H1 (cell line): ENCODE results near the gene FBXW10B. TPM values are rescaled to one million over a fixed set of nuclear protein-coding genes. Genes with fewer than 3 reads are reported as not detected.
"Not testable (repeated sequence)": the region's sequence is repeated elsewhere in the genome, so short reads cannot be mapped to it uniquely, and the experiment has no call there.

Source experiments
- CTCF ChIA-PET: fragments of 300-600 bp; sonication (Branson Sonifier 250); formaldehyde crosslinking; loops from one replicate; lab custom pipeline; 2021; ENCODE audit not compliant: partially characterized antibody; lab: Charles Lee
- POLR2A ChIA-PET: fragments of 300-600 bp; sonication (Branson Sonifier 250); formaldehyde crosslinking; loops from one replicate; lab custom pipeline; 2021; ENCODE audit warnings: inconsistent platforms; ENCODE audit not compliant: partially characterized antibody; lab: Charles Lee
- DNase-seq, 2 experiments: peaks; one replicate each; pipeline versions ENCODE4 v3.0.0 to v3.0.0-alpha.2; 2010 to 2022; ENCODE audit warnings: low spot score in 2 of 2, low read depth in 1 of 2, mixed read lengths in 1 of 2
- FAIRE-seq: peaks from 2 replicates; lab custom pipeline; 2011; peaks lifted over from hg19 to GRCh38; lab: Jason Lieb, UNC
- H2AFZ ChIP-seq: 2 replicates; pipeline ENCODE4 v1.8.1; 2012; ENCODE audit warnings: low read length, inconsistent platforms
- H2AK5ac ChIP-seq: 2 replicates; pipeline ENCODE4 v1.6.1; 2013; ENCODE audit warnings: low read depth, low read length
- H2BK120ac ChIP-seq: replicated peaks from 2 replicates; pipeline ENCODE3; 2013; ENCODE audit warnings: low read depth, low read length, inconsistent platforms
- H2BK12ac ChIP-seq: 2 replicates; pipeline ENCODE4 v1.6.1; 2013; ENCODE audit warnings: low read depth, low read length
- H2BK15ac ChIP-seq: 2 replicates; pipeline ENCODE4 v1.6.1; 2013; ENCODE audit warnings: low read length
- H2BK20ac ChIP-seq: 2 replicates; pipeline ENCODE4 v1.6.1; 2013; ENCODE audit warnings: low read length
- H2BK5ac ChIP-seq: 2 replicates; pipeline ENCODE4 v1.6.1; 2013; ENCODE audit warnings: low read depth, low read length
- H3K14ac ChIP-seq: 2 replicates; pipeline ENCODE4 v1.6.1; 2013; ENCODE audit warnings: inconsistent platforms; ENCODE audit not compliant: insufficient read length
- H3K18ac ChIP-seq: 2 replicates; pipeline ENCODE4 v1.6.1; 2013; ENCODE audit warnings: low read length; ENCODE audit errors: extremely low read depth
- H3K23ac ChIP-seq: 2 replicates; pipeline ENCODE4 v1.6.1; 2013; ENCODE audit warnings: inconsistent platforms; ENCODE audit not compliant: insufficient read length
- H3K23me2 ChIP-seq: 2 replicates; pipeline ENCODE4 v1.6.1; 2013; ENCODE audit warnings: low read depth, low read length
- H3K27ac ChIP-seq: 2 replicates; pipeline ENCODE4 v1.6.1; 2011; ENCODE audit warnings: low read depth, low read length, inconsistent platforms
- H3K27me3 ChIP-seq, 4 experiments: replicated peaks in 1 of 4; 1 replicate in 1 of 4; 2 replicates in 3 of 4; pipeline versions ENCODE4 v1.6.1 to v1.8.1; 2011 to 2013; ENCODE audit warnings: low read length in 3 of 4, mild to moderate bottlenecking in 3 of 4, inconsistent platforms in 2 of 4, mixed read lengths in 2 of 4, moderate library complexity in 1 of 4; ENCODE audit not compliant: control insufficient read depth in 3 of 4, insufficient read depth in 3 of 4; ENCODE audit errors: extremely low read depth in 1 of 4
- H3K36me3 ChIP-seq, 4 experiments: 2 replicates each; pipeline versions ENCODE4 v1.6.1 to v1.8.1; 2011 to 2013; ENCODE audit warnings: mild to moderate bottlenecking in 4 of 4, low read length in 3 of 4, moderate library complexity in 2 of 4, control low read depth in 1 of 4, inconsistent platforms in 1 of 4; ENCODE audit not compliant: insufficient read depth in 4 of 4, control insufficient read depth in 2 of 4
- H3K4ac ChIP-seq: replicated peaks from 2 replicates; pipeline ENCODE3; 2013; ENCODE audit warnings: low read length, low read depth, mixed read lengths, inconsistent platforms; ENCODE audit not compliant: insufficient read length
- H3K4me1 ChIP-seq, 4 experiments: replicated peaks in 1 of 4; 1 replicate in 1 of 4; 2 replicates in 3 of 4; pipeline versions ENCODE4 v1.6.1 to v1.8.1; 2011 to 2013; ENCODE audit warnings: low read length in 3 of 4, inconsistent platforms in 2 of 4, mixed read lengths in 1 of 4; ENCODE audit not compliant: insufficient read depth in 4 of 4, control insufficient read depth in 3 of 4
- H3K4me2 ChIP-seq, 2 experiments: 2 replicates each; pipeline versions ENCODE4 v1.6.1 to v1.8.1; 2011 to 2013; ENCODE audit warnings: low read depth in 2 of 2, low read length in 2 of 2, control low read depth in 1 of 2, inconsistent platforms in 1 of 2, mild to moderate bottlenecking in 1 of 2; ENCODE audit not compliant: insufficient read depth in 1 of 2
- H3K4me3 ChIP-seq, 4 experiments: fragments of 200-600, 300-600 bp in 1 of 4; sonication (generic), shearing (Covaris generic), sonication (Bioruptor Twin) in 1 of 4; 2 replicates each; pipeline versions ENCODE4 v1.5.1 to v1.8.1; 2011 to 2016; ENCODE audit warnings: low read length in 4 of 4, low read depth in 3 of 4, control low read depth in 2 of 4, inconsistent platforms in 2 of 4, mild to moderate bottlenecking in 2 of 4, mixed read lengths in 1 of 4, moderate library complexity in 1 of 4; ENCODE audit not compliant: insufficient read depth in 2 of 4; ENCODE audit errors: extremely low read depth in 1 of 4
- H3K56ac ChIP-seq: replicated peaks from 2 replicates; pipeline ENCODE3; 2013; ENCODE audit warnings: low read depth, mild to moderate bottlenecking, mixed read lengths, low read length, inconsistent platforms; ENCODE audit not compliant: insufficient read length
- H3K79me1 ChIP-seq: 2 replicates; pipeline ENCODE4 v1.6.1; 2013; ENCODE audit warnings: low read depth, low read length, control low read depth
- H3K79me2 ChIP-seq, 2 experiments: 2 replicates each; pipeline versions ENCODE4 v1.6.1 to v1.8.1; 2012 to 2013; ENCODE audit warnings: low read length in 2 of 2, mild to moderate bottlenecking in 2 of 2, inconsistent platforms in 1 of 2; ENCODE audit not compliant: insufficient read depth in 2 of 2, control insufficient read depth in 1 of 2
- H3K9ac ChIP-seq, 4 experiments: replicated peaks in 1 of 4; 1 replicate in 1 of 4; 2 replicates in 3 of 4; pipeline versions ENCODE4 v1.6.1 to v1.8.1; 2011 to 2013; ENCODE audit warnings: low read depth in 3 of 4, low read length in 3 of 4, control low read depth in 2 of 4, mild to moderate bottlenecking in 2 of 4, moderate library complexity in 2 of 4, inconsistent platforms in 1 of 4; ENCODE audit errors: extremely low read depth in 1 of 4
- H3K9me3 ChIP-seq, 2 experiments: 2 replicates each; pipeline versions ENCODE4 v1.6.1 to v1.8.1; 2012 to 2013; ENCODE audit warnings: mild to moderate bottlenecking in 2 of 2, moderate library complexity in 2 of 2, control low read depth in 1 of 2, inconsistent platforms in 1 of 2, low read depth in 1 of 2, low read length in 1 of 2, mixed read lengths in 1 of 2; ENCODE audit not compliant: insufficient read depth in 2 of 2
- H4K20me1 ChIP-seq, 2 experiments: replicated peaks in 1 of 2; 2 replicates each; pipeline versions ENCODE3 to v1.8.1; 2011 to 2013; ENCODE audit warnings: inconsistent platforms in 2 of 2, low read length in 2 of 2, mild to moderate bottlenecking in 1 of 2; ENCODE audit not compliant: insufficient read depth in 2 of 2, control insufficient read depth in 1 of 2
- H4K5ac ChIP-seq: 2 replicates; pipeline ENCODE4 v1.6.1; 2013; ENCODE audit warnings: low read length, low read depth, mixed read lengths, inconsistent platforms; ENCODE audit not compliant: insufficient read length
- H4K8ac ChIP-seq: 2 replicates; pipeline ENCODE4 v1.8.0; 2013; ENCODE audit warnings: mild to moderate bottlenecking, moderate library complexity, low read length, inconsistent platforms; ENCODE audit not compliant: insufficient read depth; ENCODE audit errors: extremely low read depth
- H4K91ac ChIP-seq: replicated peaks from 2 replicates; pipeline ENCODE3; 2013; ENCODE audit warnings: low read length, mixed read lengths, inconsistent platforms; ENCODE audit not compliant: insufficient read length
- WGBS, 2 experiments: shearing (Covaris generic) in 1 of 2; methylation state at CpG; one replicate each; pipeline versions ENCODE4 v1.1.6 to v1.1.7; 2013 to 2015; ENCODE audit warnings: low lambda C conversion rate in 2 of 2, mixed read lengths in 2 of 2, inconsistent platforms in 1 of 2, low coverage in 1 of 2, missing lambda C conversion rate in 1 of 2; ENCODE audit not compliant: insufficient replicate concordance in 2 of 2, insufficient coverage in 1 of 2, insufficient read length in 1 of 2; ENCODE audit errors: extremely low coverage in 1 of 2, missing lambda C conversion rate in 1 of 2; 5-methylcytosine and 5-hydroxymethylcytosine counted together
- polyA plus RNA-seq, 7 experiments: library from polyadenylated mRNA; depleted of rRNA in 3 of 7; stranded (reverse) in 5 of 7; unstranded in 2 of 7; fragments of >200 nt in 5 of 7; fragments of 200-250 nt in 2 of 7; gene quantifications; 1 replicate in 5 of 7; 2 replicates in 1 of 7; 4 replicates in 1 of 7; pipeline versions ENCODE4 v1.2.1 to v1.2.3, GENCODE V29; 2011 to 2013; ENCODE audit warnings: missing spikeins in 2 of 7, mixed read lengths in 2 of 7
- total RNA-seq: library from RNA; stranded (reverse); fragmentation: NEBNext Ultra II Directional; extraction: Animal tissue kit (Norgen Biotek cat#: 25700); gene quantifications from 2 replicates; pipeline ENCODE4 v1.2.1, GENCODE V29; 2021

Gene FBXW10B
- total and polyA plus RNA-seq, 2 of the 8 experiments (the other 6 are each of a cell fraction or from before 2014, with no cell fraction given): 0.14 TPM; not detected in 1

- H3K4ac ChIP-seq, POLR2A ChIA-PET, H3K27me3 ChIP-seq, H3K18ac ChIP-seq, DNase-seq, H3K23me2 ChIP-seq, H4K91ac ChIP-seq, H3K4me3 ChIP-seq, H3K79me2 ChIP-seq, H2BK120ac ChIP-seq, H2BK12ac ChIP-seq, FAIRE-seq, H3K4me2 ChIP-seq, H3K4me1 ChIP-seq, H2BK20ac ChIP-seq, H4K5ac ChIP-seq, CTCF ChIA-PET, H3K9me3 ChIP-seq, H2AFZ ChIP-seq, H3K56ac ChIP-seq, H3K36me3 ChIP-seq, H3K27ac ChIP-seq, H3K9ac ChIP-seq, H3K79me1 ChIP-seq, H2BK15ac ChIP-seq, H3K14ac ChIP-seq, H2BK5ac ChIP-seq, H4K20me1 ChIP-seq, H2AK5ac ChIP-seq, H4K8ac ChIP-seq, H3K23ac ChIP-seq: not testable (repeated sequence)
- 100% methylated on average over 1 of the region's 12 CpGs; no CpG with 5 or more reads in 1 of the 2 experiments for WGBS, 2 experiments
Observed at GRCh38 chr17:15642505-15643251, 23.2 kb upstream of the FBXW10B start.

- H3K4me2 ChIP-seq, H3K36me3 ChIP-seq, H3K79me2 ChIP-seq, H2BK20ac ChIP-seq, H3K4me1 ChIP-seq, POLR2A ChIA-PET, H2BK12ac ChIP-seq, H3K9me3 ChIP-seq, H3K27ac ChIP-seq, H4K8ac ChIP-seq, H3K27me3 ChIP-seq, FAIRE-seq, H3K56ac ChIP-seq, H3K18ac ChIP-seq, H3K23ac ChIP-seq, H3K9ac ChIP-seq, H3K4ac ChIP-seq, H4K91ac ChIP-seq, CTCF ChIA-PET, H3K4me3 ChIP-seq, DNase-seq, H4K20me1 ChIP-seq, H4K5ac ChIP-seq, H3K79me1 ChIP-seq, H2BK5ac ChIP-seq, H3K14ac ChIP-seq, H2BK120ac ChIP-seq, H2AFZ ChIP-seq, H2AK5ac ChIP-seq, H3K23me2 ChIP-seq, H2BK15ac ChIP-seq: not testable (repeated sequence)
- WGBS, 2 experiments: 100% methylated on average over 2 of the region's 4 CpGs; no CpG with 5 or more reads in 1 of the 2 experiments
Observed at GRCh38 chr17:15642014-15642413, 22.5 kb upstream of the FBXW10B start.
